ENCODE data around the gene SLCO2B1.

SLCO2B1 gene

DNA sequence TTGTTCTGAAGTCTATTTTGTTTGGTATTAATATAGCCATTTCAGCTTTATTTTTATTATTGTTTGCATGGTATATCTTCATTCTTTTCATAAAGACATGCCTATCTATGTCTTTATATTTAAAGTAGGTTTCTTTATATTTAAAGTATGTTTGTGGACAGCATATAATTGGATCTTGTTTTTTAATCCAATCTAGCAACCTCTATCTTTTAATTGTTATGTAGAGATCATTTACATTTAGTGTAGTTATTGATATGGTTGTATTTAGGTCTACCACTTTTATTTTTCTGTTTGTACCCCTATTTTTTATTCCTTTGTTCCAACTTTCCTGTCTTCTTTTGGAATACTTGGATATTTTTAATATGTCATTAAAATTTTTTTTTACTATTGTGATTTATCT lies 103.4 kb downstream of the SLCO2B1 start:
- TF ChIP-seq, protein P1, sequence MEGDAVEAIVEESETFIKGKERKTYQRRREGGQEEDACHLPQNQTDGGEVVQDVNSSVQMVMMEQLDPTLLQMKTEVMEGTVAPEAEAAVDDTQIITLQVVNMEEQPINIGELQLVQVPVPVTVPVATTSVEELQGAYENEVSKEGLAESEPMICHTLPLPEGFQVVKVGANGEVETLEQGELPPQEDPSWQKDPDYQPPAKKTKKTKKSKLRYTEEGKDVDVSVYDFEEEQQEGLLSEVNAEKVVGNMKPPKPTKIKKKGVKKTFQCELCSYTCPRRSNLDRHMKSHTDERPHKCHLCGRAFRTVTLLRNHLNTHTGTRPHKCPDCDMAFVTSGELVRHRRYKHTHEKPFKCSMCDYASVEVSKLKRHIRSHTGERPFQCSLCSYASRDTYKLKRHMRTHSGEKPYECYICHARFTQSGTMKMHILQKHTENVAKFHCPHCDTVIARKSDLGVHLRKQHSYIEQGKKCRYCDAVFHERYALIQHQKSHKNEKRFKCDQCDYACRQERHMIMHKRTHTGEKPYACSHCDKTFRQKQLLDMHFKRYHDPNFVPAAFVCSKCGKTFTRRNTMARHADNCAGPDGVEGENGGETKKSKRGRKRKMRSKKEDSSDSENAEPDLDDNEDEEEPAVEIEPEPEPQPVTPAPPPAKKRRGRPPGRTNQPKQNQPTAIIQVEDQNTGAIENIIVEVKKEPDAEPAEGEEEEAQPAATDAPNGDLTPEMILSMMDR (IDR thresholded peaks at IDR 0.05; ENCODE audit: borderline replicate concordance, insufficient read depth, low read depth, low read length) = no peak
- H3K4me3 ChIP-seq (ENCODE audit: low read depth, low read length) = no peak overlapping the region

All from GM12875 (cell line).